Activated CD4-positive, CD25-positive, alpha-beta regulatory T cell treated with anti-CD3 and anti-CD28 coated beads, Interleukin-2, amount 50 U/mL, for 72 hours (primary cell): ENCODE measurements around the gene TAF12.
"Not testable (repeated sequence)": the region's sequence is repeated elsewhere in the genome, so short reads cannot be mapped to it uniquely, and the experiment has no call there.

Experiments used
- DNase-seq: peaks from one replicate; pipeline ENCODE4 v3.0.0; 2021

TAF12 gene

GRCh38 chr1:28642847-28643635 is at the start of gene TAF12:
Gene TAF12, minus strand, starts transcription at chr1:28643067. Its CDS starts 20,986 bp downstream, at chr1:28622081.
- peak; percentile 85 for DNase-seq

- not testable (repeated sequence) for DNase-seq
These were observed 48.8 kb upstream of the TAF12 start for GRCh38 chr1:28691627-28692026.

- DNase-seq = no peak
These were observed 42.1 kb upstream of the TAF12 start for GRCh38 chr1:28684937-28685336.

GRCh38 chr1:28682840-28683239 is 40.0 kb upstream of the TAF12 start:
- DNase-seq = no peak

GRCh38 chr1:28680151-28680550 is 37.3 kb upstream of the TAF12 start:
- no peak for DNase-seq

GRCh38 chr1:28675924-28676257 is 33.0 kb upstream of the TAF12 start:
- DNase-seq = no peak

- DNase-seq = not testable (repeated sequence)
These were observed 30.1 kb upstream of the TAF12 start for GRCh38 chr1:28672971-28673370.

- no peak for DNase-seq
These were observed 28.4 kb upstream of the TAF12 start for GRCh38 chr1:28671254-28671780.

GRCh38 chr1:28668956-28669723 is 26.3 kb upstream of the TAF12 start:
- peak; percentile 57 for DNase-seq

GRCh38 chr1:28668191-28668955 is 25.5 kb upstream of the TAF12 start, which contains the start of gene GMEB1:
Gene GMEB1, plus strand, starts transcription at chr1:28668784. Its CDS starts 14,829 bp downstream, at chr1:28683613.
- DNase-seq = peak; percentile 86

- no peak for DNase-seq
These were observed 23.9 kb upstream of the TAF12 start for GRCh38 chr1:28666806-28667205.

- no peak for DNase-seq
These were observed 21.1 kb upstream of the TAF12 start for GRCh38 chr1:28663871-28664470.

GRCh38 chr1:28656335-28656734 is 13.5 kb upstream of the TAF12 start:
- DNase-seq = no peak

- DNase-seq = not testable (repeated sequence)
These were observed 12.8 kb upstream of the TAF12 start for GRCh38 chr1:28655448-28656311.

- not testable (repeated sequence) for DNase-seq
These were observed 11.0 kb upstream of the TAF12 start for GRCh38 chr1:28653870-28654269.

GRCh38 chr1:28653063-28653462 is 10.2 kb upstream of the TAF12 start:
- not testable (repeated sequence) for DNase-seq

GRCh38 chr1:28648474-28649198 is 5.8 kb upstream of the TAF12 start, which contains the start of gene RNU11:
Gene RNU11, plus strand, starts transcription at chr1:28648600.
- DNase-seq = peak; percentile 75

- DNase-seq = peak; percentile 83
These were observed 5.2 kb upstream of the TAF12 start for GRCh38 chr1:28648008-28648473.

GRCh38 chr1:28646040-28646439 is 3.2 kb upstream of the TAF12 start:
- DNase-seq = no peak

- not testable (repeated sequence) for DNase-seq
These were observed 2.5 kb upstream of the TAF12 start for GRCh38 chr1:28645406-28645805.

- DNase-seq = no peak
These were observed 1.6 kb upstream of the TAF12 start for GRCh38 chr1:28644494-28644893.
